Cerebellar nuclear complex (tissue), 1 donor: ENCODE measurements around the gene SF3A1.

Experiments used
- DNase-seq, 2 experiments: peaks; one replicate each; lab custom pipeline; 2025; lab: John Stamatoyannopoulos, UW

Gene SF3A1

DNA sequence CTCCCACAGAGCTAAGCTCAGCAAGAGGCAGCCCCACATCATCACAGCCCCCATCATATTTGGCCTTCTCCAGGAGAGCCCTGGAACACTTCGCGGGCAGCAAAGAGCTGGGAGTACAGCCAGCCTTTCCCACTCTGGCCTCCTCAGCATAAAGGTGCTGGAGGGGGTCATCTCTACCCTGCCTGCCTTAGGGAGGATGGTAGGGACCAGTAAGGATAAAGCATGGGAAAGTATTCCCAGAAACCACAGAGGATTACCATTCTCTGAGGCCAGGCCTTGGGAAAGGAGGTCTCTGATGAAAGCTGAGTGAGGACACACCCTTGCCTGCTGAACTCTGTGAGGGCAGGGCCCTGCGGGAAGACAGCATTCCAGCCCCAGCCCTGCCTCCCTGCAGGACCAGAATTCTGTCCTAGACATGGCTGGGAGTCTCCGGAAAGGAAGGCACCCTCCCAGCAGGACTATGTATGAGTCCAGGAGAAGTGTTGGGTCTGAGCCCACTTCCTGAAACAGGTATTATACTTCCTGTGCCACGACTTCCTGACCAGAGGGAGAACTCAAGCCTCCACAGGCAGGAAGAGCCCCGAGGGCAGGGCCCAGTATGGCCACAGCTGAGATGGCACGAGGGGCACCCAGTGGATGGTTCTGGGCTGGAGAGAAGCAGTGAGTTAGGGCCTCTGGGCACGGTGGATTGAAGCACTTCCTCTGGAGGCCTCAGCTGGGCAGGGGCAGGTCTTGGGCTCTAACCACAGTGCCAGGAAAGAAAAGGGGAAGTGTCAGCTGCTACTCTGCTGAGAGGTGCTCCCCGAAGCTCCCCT is 54.5 kb downstream of the SF3A1 start:
- DNase-seq: no peak

DNA sequence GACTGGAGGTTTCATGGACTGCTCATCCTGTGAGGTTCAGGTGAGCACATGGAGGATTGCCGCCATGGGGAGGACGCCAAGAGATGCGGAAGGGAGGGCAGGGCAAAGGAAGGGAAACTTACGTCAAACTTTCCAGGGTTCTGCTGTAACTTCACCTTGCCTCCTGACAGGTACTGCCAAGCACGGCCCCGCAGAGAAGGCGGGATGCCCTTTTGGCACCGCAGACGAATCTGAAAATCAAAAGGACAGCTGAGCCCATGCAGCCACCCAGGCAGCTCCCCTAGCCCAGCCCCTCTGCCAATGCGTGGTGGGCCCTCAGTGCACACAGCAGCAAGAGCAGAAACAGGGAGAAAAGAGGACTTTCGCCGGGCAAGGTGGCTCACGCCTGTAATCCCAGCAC is 57.4 kb downstream of the SF3A1 start:
- no peak for DNase-seq

DNA sequence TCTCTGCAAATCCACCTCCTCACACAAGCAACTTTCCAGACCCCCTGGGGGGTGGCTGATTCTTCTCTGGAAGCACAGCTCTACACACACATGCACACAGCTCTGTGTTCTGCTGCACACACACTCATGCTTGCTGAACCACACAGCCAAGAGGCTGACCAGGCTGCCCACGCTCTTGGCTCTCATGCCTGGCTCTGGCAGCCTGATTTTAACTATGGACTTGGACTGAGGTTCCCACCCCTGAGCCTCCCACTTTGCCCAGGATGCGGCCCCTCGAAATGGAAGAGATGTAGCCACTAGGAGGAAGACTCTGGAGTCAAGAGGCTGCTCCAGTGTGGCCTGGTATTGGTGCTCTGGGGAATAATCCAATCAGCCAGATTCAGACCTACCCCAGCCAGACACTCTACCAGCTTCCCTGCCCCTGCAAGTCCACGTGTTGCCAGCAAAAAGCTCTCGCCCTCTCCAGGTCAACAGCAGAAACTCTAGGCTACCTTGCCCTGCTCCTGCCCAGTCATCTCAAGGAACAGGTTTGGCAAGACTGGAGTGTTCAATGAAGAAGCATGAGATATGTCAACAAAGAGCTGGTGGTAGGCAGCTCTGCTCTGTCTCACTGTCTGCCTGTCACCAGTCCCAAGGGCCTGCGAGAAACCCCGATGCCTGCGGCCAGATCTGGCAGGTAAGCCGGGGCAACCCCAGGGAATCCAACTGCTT is 58.5 kb downstream of the SF3A1 start:
- no peak for DNase-seq

DNA sequence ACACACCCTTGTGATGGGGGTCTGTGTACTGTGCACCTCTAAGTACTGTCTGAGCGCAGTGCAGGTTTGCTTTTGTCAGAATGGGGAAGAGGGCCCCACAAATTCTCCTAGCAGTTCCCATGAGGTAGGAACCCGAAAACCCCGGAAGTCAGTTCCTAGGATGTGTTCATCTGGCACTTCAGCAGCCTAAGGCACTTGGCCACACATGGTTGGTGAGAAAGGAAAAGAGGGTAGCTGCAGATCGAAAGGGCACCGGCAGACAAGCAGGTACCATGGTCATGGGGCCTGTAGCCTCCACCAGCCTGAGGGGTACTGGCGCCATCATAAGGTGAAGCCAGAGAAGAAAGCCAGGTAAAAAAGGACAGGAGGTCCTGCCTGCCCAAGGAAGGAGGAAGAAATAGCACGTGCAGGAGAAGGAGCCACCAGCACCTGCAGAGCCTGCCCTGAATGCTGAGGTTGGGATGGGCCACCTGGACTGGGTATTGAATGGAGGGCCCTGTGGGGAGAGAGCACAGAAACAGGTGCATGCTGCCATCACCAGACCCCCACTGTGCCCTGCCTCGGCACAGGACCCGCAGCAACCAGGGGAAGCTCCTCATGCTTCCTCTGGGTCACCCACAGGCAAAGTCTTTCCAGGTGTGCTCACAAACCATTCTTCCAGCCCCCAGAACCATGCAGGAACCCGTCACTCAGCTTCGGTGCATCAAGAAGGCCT is 59.3 kb downstream of the SF3A1 start:
- no peak for DNase-seq

DNA sequence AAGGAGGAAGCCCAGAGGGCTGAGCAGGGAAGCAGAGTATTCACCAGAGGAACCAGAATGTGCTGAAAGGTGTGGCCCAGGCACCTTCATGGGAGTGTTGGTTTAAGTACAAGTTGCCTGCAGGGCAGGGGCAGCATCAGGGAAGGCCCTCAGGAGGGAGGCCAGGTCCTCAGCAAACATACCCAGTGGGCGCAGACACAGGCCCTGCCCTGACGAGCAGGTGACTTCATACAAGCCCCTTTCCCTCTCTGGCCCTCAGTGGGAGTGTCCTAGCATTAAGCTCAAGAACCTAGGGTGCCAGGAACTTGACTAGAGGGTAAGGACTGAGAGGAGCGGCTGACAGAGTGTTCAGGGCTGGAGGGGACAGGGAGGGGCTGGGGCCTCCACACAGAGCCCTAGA is 59.9 kb downstream of the SF3A1 start:
- no peak for DNase-seq

DNA sequence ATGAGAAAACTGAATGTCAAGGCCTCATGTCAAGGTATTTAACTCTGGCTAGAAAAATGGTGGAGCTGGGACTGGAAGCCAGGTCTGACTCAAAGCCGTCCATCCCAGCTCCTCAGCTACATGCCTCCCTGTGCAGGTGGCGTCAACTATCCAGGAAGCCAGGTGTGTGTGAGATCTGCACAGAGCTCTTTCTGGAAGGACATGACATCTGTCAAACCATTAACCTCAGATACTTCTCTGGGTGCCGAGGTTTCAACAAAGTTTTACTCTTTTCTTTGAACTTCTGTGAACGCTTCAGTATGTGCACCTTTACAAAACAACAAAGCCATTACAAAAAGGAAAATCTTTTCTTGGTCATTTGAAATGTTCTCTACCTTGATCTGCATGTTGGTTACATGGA is 60.4 kb downstream of the SF3A1 start:
- DNase-seq: no peak

DNA sequence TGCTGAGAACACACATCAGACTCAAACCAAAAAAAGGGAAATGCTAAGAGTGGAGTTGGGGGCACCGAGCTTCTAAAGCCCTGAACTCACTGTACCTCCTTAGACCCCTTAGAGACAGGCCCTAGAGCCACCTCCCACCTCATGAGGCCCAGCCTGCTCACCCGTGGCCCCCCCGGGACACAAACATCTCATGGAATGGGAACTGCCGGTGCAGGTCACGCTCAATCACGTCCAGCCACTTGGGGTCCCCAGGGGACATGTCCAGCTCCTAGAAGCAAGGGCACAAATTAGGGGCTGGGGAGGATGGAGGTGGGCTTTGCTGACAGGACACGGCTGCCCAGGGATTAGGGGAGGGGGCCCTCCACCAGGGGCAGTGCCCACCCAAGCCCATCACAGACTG is 61.1 kb downstream of the SF3A1 start:
- no peak for DNase-seq

DNA sequence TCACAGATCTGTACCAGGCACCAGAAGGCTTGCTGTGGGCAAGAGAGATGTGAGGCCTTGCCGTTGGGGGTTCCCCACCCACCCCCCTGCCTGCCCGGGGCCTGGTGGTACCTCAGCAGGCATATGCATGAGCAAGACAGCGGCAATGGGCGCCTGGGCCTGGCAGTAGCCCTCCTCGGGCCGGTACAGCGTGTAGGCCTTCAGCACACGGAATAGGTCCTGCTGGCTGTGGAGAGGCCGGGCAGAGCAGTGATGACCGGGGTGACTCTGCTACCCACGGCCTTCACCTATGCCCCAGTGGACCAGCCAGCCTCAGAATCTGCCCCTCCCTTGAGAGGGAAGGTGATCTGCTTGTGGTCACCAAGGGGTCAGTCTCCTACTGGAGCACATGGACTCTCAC is 61.9 kb downstream of the SF3A1 start:
- DNase-seq: no peak

DNA sequence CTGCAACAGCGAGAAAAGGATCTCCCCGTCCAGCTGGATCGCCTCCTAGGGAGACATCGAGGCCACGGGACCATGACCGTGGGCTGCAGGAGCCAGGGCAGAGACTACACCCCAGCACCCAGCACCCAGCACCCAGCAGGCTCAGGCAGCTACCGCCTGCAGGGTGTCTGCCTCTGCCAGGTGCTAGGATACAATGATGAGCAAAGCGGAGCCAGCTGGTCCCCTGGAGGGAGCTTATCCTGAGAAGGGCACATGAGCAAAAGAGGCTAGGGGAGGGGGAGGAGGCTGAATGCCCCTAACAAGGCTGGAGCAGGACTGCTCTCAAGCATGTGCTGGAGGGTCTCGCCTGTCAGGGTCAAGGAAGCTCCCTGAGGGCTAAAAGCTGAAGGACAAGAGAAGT is 62.6 kb downstream of the SF3A1 start:
- DNase-seq: no peak

DNA sequence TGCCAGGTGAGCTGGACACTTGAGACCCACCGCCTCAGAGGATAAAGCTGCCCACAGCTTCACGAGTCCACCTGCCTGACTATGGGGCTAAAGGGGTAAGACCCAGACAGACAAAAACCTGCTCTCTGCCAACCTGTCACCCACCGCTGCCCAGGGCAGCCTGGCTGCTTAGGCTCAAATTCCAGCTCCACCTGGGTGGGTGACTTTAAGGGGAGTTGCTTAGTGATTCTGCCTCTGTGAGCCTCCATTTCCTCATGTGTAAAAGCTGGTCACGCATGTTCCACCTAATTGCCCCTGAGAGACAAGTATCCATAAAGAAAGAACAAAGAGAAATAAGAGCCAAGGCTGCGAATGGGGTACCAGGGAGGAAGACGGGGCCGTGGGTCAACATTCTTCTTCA is 63.7 kb downstream of the SF3A1 start:
- DNase-seq: no peak

DNA sequence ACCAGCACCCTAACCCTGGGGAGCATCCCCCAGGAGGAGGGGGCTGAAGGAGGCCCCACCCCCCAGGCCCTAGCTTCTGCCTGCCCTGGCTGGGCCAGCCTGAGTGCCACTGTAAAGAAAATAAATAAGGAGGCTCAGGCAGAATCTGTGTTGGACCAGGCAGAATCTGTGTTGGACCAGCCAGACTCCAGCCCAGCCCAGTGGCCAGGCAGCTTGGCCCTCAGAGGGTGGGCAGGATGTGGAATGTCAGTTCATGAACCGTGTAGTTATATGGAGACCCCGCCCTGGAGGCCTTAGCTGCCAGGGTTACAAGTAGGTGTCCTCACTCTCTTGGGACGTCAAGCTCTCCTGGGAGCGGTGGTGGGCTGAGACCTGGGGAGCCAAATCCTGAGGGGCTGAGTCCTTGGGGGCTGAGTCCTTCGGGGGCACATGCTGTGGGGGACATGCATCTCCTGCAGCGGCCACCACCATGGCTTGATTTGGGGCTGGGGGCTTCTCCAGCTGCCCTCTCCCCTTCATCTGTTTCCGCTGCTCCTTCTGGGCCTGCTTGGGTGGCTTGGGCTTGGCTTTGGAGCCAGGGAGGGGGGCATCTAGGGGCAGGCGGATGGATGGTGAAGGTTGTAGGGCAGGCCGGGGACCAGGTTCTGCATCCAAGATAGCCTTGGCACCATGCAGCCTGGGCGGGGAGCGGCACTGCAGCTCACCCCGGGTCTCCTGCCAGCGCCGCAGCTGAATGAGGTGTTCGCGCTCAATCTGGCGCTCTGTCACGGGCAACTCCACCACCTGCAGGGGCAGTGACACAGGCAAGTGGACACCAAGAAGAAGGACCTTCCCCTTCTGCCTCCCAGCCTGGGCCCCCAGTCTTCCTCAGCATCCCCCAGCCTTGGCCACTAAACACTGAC is 64.4 kb downstream of the SF3A1 start:
- peak in 1 of 2 experiments; percentile 6 for DNase-seq

DNA sequence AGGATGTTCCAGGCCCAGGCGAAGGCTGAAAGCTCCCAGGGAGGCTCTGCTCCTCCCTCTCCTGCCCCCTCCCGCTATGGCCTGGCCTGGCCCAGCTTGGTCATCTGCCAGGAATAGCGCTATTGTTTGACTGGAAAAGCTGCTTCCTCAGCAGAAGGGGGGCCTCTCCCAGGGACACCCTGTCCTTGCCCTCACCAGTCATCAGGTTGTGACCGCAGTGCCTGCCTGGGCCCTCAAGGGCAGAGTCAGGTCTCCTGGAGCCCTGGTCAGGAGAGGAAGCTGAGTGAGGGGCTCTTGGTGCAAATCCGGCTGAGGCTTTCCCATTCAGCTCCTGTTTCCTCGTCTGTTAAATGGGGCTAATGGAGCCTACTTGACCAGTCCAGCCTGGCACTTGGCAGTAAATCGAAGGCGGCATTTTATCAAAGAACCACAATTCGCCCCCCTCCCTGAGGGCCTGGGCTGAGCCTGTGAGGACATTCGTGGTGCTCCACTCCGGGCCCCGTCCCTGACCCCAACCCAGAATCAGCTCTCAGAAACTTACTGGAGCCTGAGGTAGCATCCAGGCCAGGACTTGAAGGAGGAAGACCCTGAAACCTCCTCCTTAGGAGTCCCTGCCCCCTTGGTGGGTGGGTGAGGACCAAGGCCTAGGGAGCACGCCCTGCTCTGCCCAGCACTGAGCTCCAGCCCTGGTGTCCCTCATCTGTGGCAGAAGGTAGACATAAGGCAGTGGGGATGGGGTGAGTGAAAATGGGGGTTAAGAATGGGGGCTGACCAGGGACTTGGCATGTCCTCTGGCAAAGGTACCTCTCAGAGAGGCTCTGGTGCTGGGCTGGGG is 65.4 kb downstream of the SF3A1 start:
- no peak for DNase-seq

DNA sequence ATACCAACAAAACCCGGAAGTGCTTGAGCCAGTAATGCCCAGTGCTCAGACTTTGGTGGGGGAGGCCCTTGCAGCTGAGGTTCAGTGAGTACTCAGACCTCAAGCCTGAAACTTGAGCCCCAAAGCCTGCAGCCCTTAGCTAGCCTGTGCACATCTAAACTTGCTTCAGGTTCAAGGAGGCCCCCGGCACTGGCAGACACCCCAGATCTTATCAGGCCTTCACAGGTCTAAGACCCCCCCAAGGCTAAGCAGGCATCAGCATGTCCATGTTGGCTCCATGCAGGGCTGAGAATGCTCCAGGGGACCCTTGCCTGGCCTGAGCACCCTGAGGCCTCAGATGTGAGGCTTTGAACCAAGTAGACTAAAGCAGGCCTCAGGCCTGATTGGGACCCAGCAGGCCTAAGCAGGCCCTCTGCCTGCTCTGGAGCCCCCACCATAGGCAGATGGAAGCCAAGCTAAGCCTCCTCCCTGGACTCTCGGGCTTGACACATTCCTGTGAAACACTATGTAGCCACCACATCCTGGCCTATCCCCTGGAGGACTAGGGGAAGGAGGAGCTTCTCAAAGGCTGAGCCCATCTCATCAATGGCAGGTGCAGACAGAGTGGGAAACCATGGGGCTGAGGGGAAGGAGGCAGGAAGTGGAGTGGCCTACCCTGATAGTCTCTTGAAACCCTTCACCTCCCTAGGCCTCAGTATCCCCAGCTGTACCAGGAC is 66.2 kb downstream of the SF3A1 start:
- no peak for DNase-seq

DNA sequence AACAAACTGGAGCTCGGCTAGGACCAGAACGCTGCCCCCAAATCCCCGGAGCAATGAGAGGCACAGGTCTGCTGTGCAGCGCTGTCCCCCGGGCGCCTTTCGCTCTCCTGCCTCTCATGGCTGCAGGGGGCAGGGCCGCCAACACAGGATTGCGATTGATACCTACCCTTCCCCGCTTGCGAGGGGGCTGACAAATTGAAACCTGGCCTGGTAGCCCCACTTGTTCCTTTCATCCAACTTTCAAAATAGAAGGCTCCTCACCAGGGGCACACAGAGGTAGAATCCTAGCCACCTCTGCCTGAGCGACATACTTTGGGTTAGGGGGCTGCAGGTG is 66.7 kb downstream of the SF3A1 start:
- no peak for DNase-seq

DNA sequence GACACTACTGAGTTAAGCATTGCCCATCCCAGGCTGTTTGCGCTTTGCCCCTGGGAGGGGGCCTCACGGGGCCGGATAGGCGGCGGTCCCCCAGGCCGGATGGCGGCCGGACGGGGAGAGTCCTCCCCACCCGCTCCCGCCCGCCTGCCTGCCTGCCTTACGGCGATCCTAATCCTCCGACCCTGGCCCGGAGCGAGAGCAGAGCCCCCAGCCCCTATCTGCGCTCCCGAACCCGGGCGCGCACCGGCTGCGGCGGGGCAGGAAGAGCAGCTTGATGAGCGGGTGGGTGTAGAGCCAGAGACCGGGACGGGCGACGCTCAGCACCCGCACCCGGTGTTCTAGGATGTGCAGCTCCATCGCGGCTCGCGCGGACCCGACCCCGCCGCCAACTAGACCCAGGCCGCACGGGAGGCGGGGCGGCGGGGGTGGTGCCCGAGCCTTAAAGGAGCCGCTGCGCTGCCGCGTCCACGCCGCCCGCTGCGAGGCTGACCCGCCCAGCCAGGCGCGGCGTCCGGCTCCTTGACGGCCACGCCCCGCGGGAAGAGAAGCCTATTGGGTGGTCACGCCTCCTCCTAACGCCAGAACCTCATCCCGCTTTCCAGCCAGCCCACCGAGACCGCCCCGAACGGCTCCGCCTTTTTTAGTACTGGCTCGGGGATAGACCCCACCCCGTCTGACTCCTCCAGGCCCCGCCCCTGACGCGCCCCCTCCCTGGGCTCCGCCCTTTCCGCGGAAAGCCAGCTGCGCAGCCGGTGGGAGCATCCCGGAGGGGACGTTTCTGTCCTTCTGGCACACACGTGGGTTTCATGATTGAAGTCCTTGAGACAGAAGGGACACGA is 67.3 kb downstream of the SF3A1 start, which contains the start of gene CASTOR1:
CASTOR1 (minus strand) TSS at position 365 of the 839 bp plus-strand sequence; CDS start at position 357, 8 bp downstream.
- peak; percentile 34 to 44 for DNase-seq

DNA sequence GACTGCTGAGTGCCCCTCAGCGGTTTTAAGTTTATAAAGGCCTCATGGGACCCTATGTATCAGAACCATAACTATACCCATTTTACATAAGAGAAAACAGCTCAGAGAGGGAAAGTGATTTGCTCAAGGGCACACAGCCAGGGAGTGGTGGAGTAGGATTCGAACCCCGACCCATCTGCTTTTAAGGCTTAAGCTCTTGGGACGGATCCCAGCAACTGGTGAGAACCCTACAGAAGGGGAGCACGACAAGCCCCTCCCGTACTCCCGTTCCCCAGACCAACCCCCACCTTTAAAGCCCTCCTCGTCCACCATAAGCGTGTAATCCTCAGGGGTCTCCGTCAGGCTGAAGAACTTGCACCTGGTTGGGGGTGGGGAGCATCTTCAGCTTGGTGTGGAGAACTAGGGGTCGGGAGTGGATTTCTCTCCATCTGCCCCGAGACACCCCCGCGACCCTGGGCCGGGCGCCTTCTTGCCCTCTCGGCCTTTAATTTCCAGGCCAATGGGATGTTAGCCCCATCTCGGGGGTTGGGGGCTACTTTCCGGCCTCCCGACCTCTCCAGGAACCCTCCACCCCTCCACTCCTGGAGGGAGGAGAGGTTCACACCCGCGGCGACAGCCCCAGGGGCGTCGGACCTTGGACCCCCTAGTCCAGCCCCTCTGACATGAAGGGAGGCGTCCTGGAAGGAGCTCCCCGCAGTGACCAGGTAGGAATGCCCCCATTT is 68.1 kb downstream of the SF3A1 start:
- DNase-seq: no peak

DNA sequence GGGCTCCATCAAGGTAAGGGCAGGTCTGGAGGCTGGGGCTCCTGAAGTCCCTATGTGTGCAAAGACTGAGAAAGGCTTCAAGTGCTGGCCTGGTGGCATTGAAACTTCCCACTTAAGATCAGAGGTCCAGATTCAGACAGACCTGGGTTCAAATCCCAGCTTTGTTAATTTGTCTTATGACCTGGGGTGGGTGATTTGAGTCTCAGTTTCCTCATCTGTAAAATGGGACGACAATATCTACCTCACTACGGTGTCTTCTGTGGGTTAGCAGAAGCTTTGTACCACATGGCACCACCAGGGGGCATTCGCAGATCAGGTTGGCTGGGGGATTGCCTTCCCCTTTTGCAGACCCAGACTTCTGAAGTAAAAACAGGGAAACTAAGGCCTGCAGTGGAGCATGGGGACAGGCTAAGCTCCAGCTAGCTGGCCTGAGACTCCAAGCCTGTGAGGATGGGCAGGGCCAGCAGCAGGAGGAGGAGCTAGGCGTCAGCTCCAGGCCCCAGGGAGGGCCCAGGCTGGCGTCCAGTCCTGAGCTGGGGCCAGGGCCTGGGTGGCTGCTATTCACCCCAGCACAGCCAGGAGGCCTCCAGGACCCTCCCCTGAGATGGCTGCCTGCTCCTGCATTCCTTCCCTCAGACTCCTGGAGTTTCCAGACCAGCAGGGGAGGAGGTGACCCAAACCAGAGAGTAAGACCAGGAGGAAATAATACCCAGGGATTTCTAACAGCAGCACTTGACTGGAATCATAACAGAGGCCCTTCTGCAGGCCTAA is 68.9 kb downstream of the SF3A1 start:
- DNase-seq: no peak
